K562 (cell line): ENCODE data around the gene CD82. TPM values are rescaled to one million over a fixed set of nuclear protein-coding genes. Genes with fewer than 3 reads are reported as not detected.

Source experiments
- ARHGAP35 ChIP-seq: fragments of 450-650 bp; IDR thresholded peaks from 2 replicates; pipeline ENCODE4 v1.6.1; 2018; ENCODE audit not compliant: partially characterized antibody
- CUX1 ChIP-seq: fragments of 200-800 bp; sonication (Bioruptor generic); IDR thresholded peaks from 2 replicates; pipeline ENCODE4 v1.6.1; 2016; ENCODE audit warnings: missing genetic modification characterization, missing compliant biosample characterization
- CXXC5 ChIP-seq: fragments of 250-450 bp; sonication (Bioruptor Pico); IDR thresholded peaks from 2 replicates; pipeline ENCODE4 v1.8.0; 2022; ENCODE audit warnings: inconsistent platforms, mild to moderate bottlenecking, moderate library complexity
- GABPA ChIP-seq: fragments of 200-800 bp; sonication (Bioruptor generic); conservative IDR thresholded peaks from 2 replicates; pipeline ENCODE4 v1.6.1; 2016; ENCODE audit warnings: low read depth, missing genetic modification characterization, missing compliant biosample characterization
- JUND ChIP-seq, 2 experiments: IDR thresholded peaks; 2 replicates in 1 of 2; 3 replicates in 1 of 2; pipeline ENCODE4 v1.6.1; 2011; ENCODE audit warnings: borderline replicate concordance in 2 of 2, low read depth in 2 of 2, low read length in 2 of 2, improper control_type of control experiment in 1 of 2, missing biosample characterization in 1 of 2, missing genetic modification characterization in 1 of 2, missing genetic modification reagents in 1 of 2
- NR0B1 ChIP-seq: fragments of 450-650 bp; IDR thresholded peaks from one replicate; pipeline ENCODE4 v1.6.1; 2018; ENCODE audit warnings: mild to moderate bottlenecking, moderate library complexity; ENCODE audit not compliant: partially characterized antibody
- PATZ1 ChIP-seq: fragments of 250-450 bp; sonication (Bioruptor Pico); IDR thresholded peaks from 2 replicates; pipeline ENCODE4 v1.5.0; 2020; ENCODE audit warnings: mild to moderate bottlenecking, borderline replicate concordance
- POU5F1 ChIP-seq: fragments of 150-350 bp; IDR thresholded peaks from 2 replicates; pipeline ENCODE4 v1.6.1; 2014; ENCODE audit warnings: borderline replicate concordance, low read length, low read depth, mild to moderate bottlenecking; ENCODE audit not compliant: partially characterized antibody
- SIRT6 ChIP-seq: IDR thresholded peaks from one replicate; pipeline ENCODE4 v1.6.1; 2012; ENCODE audit warnings: low read depth, mild to moderate bottlenecking, control low read depth, inconsistent platforms, low read length, moderate library complexity
- TEAD4 ChIP-seq, 2 experiments: sonication (generic) in 1 of 2; formaldehyde crosslinking in 1 of 2; IDR thresholded peaks; 2 replicates each; pipeline versions ENCODE4 v1.6.1 to v1.8.0; 2012 to 2022; ENCODE audit warnings: borderline replicate concordance in 1 of 2, inconsistent platforms in 1 of 2, low read length in 1 of 2, mild to moderate bottlenecking in 1 of 2, missing genetic modification reagents in 1 of 2
- ZBTB5 ChIP-seq: fragments of 450-650 bp; IDR thresholded peaks from 2 replicates; pipeline ENCODE4 v1.6.1; 2017; ENCODE audit warnings: antibody characterized with exemption
- ZNF354B ChIP-seq: fragments of 250-450 bp; sonication (Bioruptor Pico); IDR thresholded peaks from 2 replicates; pipeline ENCODE4 v1.4.0; 2020
- polyA plus RNA-seq, 8 experiments: library from polyadenylated mRNA; depleted of rRNA in 4 of 8; stranded (reverse) in 5 of 8; unstranded in 3 of 8; fragments of >200 nt; fragmentation: Nextera tagmentation in 2 of 8; fragmentation: Illumina TruSeq in 1 of 8; extraction: Ambion mirVana in 2 of 8; extraction: Trizol in 1 of 8; gene quantifications; 2 replicates each; pipeline versions ENCODE4 v1.2.1 to v1.2.3, GENCODE V29; 2011 to 2014; ENCODE audit warnings: inconsistent platforms in 1 of 8, missing spikeins in 1 of 8
- total RNA-seq, 7 experiments: library from RNA; depleted of rRNA in 6 of 7; stranded (reverse); fragments of >200 nt in 6 of 7; fragmentation: Illumina TruSeq in 2 of 7; extraction: Trizol in 2 of 7; gene quantifications; 2 replicates each; pipeline versions ENCODE4 v1.2.1 to v1.2.3, GENCODE V29; 2011 to 2021; ENCODE audit warnings: low replicate concordance in 1 of 7

Gene CD82
- total and polyA plus RNA-seq, 9 of the 15 experiments (the other 6 are each of a cell fraction or from before 2014, with no cell fraction given), result 0.27 to 9.4 (median 3.0) TPM

- no peak for TF ChIP-seq CUX1 (CRISPR knock-in tag)
- TF ChIP-seq JUND (IDR thresholded peaks at IDR 0.05; ENCODE audit: borderline replicate concordance, low read depth, low read length), result peak; percentile 63; the same call in 1 of the 2 replicates
- TF ChIP-seq JUND (tag; IDR thresholded peaks at IDR 0.05; ENCODE audit: borderline replicate concordance, low read depth, low read length), result no peak; the same call in 1 of the 3 replicates
- no peak for TF ChIP-seq PATZ1 (CRISPR knock-in tag)
- no peak for TF ChIP-seq ZBTB5
- TF ChIP-seq SIRT6, result no peak
- 0 out of 2 replicates have a peak, but pooled peaks have one; percentile 10 for TF ChIP-seq CXXC5
- no peak for TF ChIP-seq TEAD4 (IDR thresholded peaks at IDR 0.05; ENCODE audit: low read length)
- no peak for TF ChIP-seq TEAD4 (CRISPR knock-in tag; IDR thresholded peaks at IDR 0.05; ENCODE audit: borderline replicate concordance)
- TF ChIP-seq POU5F1, result no peak
- TF ChIP-seq NR0B1, result no peak
- no peak for TF ChIP-seq GABPA (tag)
- TF ChIP-seq ZNF354B (CRISPR knock-in tag), result no peak
- TF ChIP-seq ARHGAP35, result no peak
- TF ChIP-seq, all 486 proteins: peak for 32
Observed at GRCh38 chr11:44528103-44528502, 37.4 kb upstream of the CD82 start (continued).
